ENCODE results near the gene LDLRAP1.

LDLRAP1 gene

GRCh38 chr1:25544243-25544764, 898 bp downstream of the LDLRAP1 start:
- DNase-seq = no peak

- DNase-seq = no peak
These were observed 1.4 kb downstream of the LDLRAP1 start for GRCh38 chr1:25544819-25545218.

GRCh38 chr1:25545767-25546166, 2.4 kb downstream of the LDLRAP1 start:
- no peak for DNase-seq

- no peak for DNase-seq
These were observed 2.8 kb downstream of the LDLRAP1 start for GRCh38 chr1:25546193-25546592.

GRCh38 chr1:25548601-25549000, 5.2 kb downstream of the LDLRAP1 start:
- no peak for DNase-seq

- no peak for DNase-seq
These were observed 6.1 kb downstream of the LDLRAP1 start for GRCh38 chr1:25549273-25550154.

- DNase-seq = no peak
These were observed 6.7 kb downstream of the LDLRAP1 start for GRCh38 chr1:25550155-25550506.

- no peak for DNase-seq
These were observed 7.4 kb downstream of the LDLRAP1 start for GRCh38 chr1:25550683-25551310.

- DNase-seq = no peak
These were observed 10.5 kb downstream of the LDLRAP1 start for GRCh38 chr1:25553749-25554429.

GRCh38 chr1:25554430-25554780, 11.0 kb downstream of the LDLRAP1 start:
- no peak for DNase-seq

- DNase-seq = no peak
These were observed 11.7 kb downstream of the LDLRAP1 start for GRCh38 chr1:25554886-25555752.

- DNase-seq = no peak
These were observed 12.3 kb downstream of the LDLRAP1 start for GRCh38 chr1:25555753-25556092.

GRCh38 chr1:25556132-25556670, 12.8 kb downstream of the LDLRAP1 start:
- no peak for DNase-seq

GRCh38 chr1:25556791-25557476, 13.5 kb downstream of the LDLRAP1 start:
- DNase-seq = no peak

- DNase-seq = no peak
These were observed 14.1 kb downstream of the LDLRAP1 start for GRCh38 chr1:25557543-25557942.

- no peak for DNase-seq
These were observed 15.6 kb downstream of the LDLRAP1 start for GRCh38 chr1:25559031-25559430.

- DNase-seq = no peak
These were observed 16.6 kb downstream of the LDLRAP1 start for GRCh38 chr1:25560001-25560400.

GRCh38 chr1:25560788-25561187, 17.4 kb downstream of the LDLRAP1 start:
- no peak for DNase-seq

GRCh38 chr1:25561421-25562100, 18.2 kb downstream of the LDLRAP1 start:
- no peak for DNase-seq

- DNase-seq = no peak
These were observed 18.9 kb downstream of the LDLRAP1 start for GRCh38 chr1:25562101-25562927.

GRCh38 chr1:25562928-25563283, 19.5 kb downstream of the LDLRAP1 start:
- no peak for DNase-seq

Measured in NCI-H526 treated with DMSO at 0.1 percent for 48 hours (cell line).